ENCODE results near the gene BLID.

GRCh38 chr11:122154994-122155393, 39.0 kb upstream of the BLID start:
- TF ChIP-seq, protein P1, sequence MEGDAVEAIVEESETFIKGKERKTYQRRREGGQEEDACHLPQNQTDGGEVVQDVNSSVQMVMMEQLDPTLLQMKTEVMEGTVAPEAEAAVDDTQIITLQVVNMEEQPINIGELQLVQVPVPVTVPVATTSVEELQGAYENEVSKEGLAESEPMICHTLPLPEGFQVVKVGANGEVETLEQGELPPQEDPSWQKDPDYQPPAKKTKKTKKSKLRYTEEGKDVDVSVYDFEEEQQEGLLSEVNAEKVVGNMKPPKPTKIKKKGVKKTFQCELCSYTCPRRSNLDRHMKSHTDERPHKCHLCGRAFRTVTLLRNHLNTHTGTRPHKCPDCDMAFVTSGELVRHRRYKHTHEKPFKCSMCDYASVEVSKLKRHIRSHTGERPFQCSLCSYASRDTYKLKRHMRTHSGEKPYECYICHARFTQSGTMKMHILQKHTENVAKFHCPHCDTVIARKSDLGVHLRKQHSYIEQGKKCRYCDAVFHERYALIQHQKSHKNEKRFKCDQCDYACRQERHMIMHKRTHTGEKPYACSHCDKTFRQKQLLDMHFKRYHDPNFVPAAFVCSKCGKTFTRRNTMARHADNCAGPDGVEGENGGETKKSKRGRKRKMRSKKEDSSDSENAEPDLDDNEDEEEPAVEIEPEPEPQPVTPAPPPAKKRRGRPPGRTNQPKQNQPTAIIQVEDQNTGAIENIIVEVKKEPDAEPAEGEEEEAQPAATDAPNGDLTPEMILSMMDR (IDR thresholded peaks at IDR 0.05) = no peak
- TF ChIP-seq EP300 (IDR thresholded peaks at IDR 0.05) (no peak), POLR2AphosphoS5 (IDR thresholded peaks at IDR 0.05) (no peak), POLR2A (IDR thresholded peaks at IDR 0.05) (no peak)

Measured in suprapubic skin (tissue), 4 donors.